Effector CD8-positive, alpha-beta T cell (primary cell): Measurements from ENCODE around the gene RRAS.

Source experiments
- DNase-seq: peaks from one replicate; lab custom pipeline; 2025; lab: John Stamatoyannopoulos, UW

RRAS gene

DNA sequence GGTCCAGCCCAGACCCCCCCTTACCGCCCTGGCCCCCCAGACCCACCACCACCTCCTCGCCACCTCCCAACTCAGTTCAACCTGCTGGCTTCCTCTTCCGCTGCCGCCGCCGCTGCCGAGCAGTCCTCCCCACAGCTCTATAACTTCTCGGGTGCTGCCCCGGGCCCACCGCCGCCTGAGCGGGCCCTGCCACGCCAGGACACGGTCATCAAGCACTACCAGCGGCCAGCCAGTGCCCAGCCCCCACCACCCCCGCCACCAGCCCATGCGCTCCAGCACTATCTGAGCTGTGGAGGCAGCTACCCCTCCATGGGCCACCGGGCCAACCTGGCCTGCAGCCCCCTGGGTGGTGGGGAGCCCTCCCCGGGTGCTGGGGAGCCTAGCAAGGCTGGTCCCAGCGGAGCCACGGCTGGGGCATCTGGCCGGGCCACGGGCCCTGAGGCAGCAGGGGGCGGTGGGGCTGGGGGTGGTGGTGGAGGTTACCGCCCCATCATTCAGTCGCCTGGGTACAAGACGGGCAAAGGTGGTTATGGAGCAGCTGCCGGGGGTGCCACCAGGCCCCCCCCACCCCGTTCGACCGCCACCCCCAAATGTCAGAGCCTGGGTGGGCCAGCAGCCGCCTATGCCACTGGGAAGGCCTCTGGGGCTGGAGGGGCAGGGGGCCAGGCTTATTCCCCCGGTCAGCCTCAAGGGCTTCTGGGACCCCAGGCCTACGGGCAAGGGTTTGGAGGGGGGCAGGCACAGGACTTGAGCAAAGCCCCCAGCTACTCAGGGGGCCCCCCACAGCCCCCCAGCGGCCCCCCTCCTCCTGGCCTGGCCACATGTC lies 44.7 kb downstream of the RRAS start:
- DNase-seq: no peak

DNA sequence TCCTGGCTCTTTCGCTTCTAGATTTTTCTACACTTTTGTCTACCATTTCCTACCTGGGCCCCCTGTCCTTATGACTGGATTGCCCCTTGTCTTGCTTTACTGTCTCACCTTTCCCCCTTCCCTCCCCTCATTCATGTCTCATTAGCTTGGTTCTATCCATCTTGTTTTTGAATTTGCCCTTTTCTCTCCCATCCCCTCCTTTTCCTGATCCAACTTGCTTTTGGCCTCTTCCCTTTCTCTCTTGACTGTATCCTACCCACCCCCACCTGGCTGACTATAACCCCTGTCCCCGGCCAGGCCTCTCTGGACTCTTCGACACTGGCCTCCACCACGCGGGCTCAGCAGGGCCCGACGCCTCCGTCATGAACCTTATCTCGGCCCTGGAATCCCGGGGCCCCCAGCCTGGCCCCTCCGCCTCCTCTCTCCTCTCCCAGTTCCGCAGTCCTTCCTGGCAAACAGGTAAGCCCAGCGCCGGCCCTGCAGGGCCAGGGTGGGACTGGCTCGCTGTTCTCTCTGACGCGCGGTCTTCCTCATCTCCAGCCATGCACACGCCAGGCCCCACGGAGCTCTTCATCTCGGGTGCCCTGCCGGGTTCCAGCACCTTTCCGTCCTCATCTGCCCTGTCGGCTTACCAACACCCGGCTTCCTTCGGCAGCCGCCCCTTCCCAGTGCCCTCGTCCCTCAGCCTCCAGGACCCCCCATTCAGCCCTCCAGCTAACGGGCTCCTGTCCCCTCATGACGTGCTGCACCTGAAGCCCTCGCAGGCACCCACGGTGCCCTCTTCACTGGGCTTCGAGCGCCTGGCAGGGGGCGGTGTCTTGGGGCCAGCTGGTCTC lies 45.6 kb downstream of the RRAS start:
- DNase-seq: no peak

DNA sequence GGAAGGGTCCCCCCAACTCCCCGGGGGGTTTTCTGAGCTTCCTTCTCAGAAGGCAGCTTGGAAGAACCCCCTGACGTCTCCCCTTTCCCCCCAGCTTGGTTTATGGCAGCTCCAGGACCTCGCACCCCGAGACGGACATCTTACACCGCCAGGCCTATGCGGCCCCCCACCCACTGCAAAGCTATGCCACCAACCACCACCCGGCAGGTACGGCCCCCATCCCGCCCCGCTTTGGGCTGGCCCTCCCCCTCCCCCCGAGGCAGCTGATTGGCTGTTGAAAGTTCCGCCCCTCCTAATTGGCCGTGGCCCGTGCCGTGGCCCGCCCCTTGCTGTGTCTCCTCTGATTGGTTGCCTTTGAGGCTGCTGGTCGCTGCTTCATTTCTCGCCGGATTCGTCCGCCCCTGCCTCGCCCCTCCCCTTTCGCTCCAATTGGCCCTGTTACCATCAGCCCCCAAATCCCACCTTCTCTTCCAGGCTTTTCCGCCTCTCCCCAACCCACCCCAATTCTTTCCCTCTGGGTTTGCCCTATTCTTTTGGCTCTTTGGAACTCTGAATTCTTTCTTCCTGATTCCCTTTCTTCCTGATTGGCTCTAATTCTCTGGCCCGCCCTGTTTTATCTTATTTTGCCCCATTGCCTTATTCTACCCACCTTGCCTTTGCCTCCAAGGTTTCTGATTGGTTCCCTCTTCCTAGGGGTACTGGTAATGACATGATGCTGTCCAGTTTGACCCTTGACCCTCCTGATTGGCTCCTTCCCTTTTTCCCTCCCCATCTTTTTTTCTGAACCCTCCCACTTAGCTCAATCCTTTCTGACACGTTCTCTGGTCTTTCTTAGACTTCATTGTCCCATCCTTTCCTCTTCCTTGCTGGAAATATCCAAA lies 46.5 kb downstream of the RRAS start:
- DNase-seq: peak; percentile 87

DNA sequence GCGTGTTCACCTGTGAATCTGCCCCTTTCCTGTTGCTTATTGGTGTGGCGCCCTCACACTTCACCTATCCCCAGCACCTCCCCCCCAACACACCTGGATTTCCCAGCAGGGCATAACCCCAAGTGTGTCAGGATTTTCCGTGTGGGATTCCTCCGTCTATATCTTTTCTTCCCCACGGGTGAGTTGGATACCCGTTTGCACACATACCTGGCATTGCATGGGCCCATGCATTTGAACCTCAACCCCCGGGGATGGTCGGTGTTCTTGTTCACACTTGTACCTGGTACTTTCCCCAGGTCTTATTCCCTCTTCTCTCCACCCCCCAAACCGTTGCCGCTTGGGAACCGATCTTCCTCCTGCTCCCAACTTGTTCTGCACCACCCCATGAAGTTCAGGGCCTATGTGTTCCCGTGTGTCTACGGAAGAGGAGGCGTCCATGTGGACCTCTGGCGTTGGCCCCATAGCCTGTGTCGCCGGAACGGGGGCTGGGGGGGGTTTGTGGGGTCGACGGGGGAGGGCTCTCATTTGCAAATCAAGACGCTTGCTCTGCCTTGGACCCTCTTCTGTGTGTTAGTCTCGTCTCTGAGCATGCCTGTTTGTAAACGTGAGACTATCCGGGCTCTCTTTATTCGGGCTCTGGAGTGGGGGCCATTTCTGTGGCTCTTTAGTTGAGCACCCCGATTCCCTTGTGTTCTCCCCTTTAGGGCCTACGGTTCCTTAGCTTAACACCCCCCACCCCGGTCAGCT lies 47.3 kb downstream of the RRAS start:
- DNase-seq: no peak

DNA sequence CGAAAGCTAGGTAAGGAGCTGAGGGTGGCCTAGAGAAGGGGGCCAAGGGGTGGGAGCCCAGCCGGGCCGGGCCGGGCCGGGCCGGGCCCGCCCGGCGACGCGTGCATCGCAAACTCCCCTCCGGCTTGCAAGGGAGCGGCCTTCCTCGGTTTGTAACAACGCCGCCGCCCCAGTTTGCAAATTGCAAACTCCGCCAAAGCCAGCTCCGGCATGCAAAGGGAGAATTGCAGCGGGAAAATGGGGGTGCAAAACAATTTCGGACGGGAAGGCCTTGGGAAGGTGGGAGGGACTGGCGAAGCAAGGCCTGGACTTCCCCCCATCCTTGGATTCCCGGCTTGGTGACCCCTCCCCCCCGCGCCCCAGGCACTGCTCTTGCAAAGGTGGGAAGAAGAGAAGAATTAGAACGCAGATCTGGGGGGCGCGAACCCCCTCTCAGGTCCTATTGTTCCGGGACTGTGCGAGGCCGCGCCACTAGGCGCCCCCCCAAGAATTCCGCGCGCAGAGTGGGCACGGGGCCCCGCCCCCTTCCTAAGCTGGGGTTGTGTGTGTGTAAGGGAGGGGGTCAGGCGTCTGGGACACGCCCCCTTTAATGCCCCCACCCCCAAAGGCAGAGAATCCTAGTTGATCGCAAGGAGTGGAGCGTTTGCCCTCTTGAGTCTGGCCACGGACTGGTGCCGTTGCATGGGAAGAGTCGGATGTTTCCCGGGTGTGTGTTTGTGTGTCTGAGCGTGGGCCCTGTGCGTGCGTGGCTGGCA lies 48.0 kb downstream of the RRAS start:
- peak; percentile 45 for DNase-seq

DNA sequence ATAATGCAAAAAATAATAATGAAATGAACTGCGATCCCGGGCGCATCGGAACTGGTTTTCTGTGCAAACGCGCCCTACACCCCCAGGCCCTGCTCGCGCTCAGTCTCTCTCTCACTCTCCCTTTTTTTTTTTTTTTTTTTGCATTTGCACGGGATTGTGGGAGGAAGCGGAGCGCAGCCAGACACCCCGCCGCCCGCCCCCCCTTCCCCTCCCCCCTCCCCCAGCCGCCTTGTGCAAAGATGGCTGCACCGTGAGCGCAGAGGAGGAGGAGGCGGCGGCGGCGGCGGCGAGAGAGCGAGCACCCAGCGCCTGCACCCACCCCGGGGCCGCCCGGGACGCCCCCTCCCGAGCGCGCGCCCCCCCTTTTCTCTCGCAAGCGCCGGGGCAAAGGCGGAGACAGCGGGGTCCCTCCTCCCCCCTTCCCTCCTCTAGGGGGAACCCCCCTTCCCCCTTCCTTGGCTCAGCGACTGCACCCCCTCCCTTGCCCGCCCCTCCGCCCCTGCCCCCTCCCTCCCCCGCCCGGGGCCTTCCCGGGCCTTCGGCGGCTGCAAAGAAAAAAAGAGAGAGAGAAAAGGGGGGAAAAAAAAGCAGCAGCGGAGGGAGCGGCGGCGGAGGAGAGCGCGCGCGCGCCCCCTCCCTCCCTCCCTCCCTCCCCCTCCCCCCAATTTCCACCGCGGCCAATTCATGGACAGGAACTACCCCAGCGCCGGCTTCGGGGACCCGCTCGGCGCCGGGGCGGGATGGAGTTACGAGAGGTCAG lies 48.8 kb downstream of the RRAS start, which contains the start of gene PRR12:
TSS of gene PRR12 (plus strand) at position 212 of the 760 bp plus-strand sequence. CDS start at position 685, 473 bp downstream.
- DNase-seq: peak; percentile 70

DNA sequence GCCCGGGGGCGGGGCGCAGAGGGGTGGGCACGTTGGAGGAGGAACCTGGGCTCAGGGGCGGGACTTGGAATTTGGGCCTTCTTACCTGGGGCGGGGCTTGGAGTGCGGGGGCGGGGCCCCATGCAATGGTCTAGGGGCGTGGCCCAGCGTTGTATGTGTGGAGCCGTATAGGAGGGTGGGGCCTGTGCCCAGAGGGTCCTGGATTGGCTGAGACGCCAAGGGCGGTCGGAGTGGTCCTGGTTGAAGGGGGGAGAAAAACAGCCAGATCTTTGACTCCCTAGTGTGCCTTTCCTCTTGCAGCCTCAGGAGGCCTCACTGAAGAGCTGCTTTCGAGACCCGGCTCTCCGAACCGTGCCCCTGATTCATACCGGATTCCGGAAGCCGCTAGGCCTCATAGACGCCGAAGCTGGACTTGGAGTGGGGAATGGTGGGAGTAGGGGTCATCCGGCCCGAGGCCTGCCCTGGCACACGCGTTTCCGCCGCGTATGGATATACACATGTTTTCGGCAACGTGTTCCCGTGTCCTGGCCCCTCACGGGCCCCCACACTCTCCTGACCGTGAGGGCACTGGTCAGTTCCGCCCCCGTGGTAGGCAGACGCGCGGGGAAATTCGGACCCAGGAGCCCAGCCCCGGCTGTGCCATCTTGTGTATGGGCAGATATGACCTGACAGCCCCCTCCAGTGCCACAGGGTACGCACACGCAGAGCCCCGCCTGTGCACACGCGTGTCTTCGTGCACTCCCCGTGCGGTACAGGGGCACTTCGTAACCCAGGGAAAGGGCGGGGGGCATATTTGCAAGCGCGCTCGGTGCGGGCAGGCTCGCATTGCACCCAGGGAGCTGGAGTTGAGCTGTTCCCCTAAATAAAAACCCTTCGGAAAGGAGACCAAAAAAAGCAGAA lies 49.6 kb downstream of the RRAS start:
- DNase-seq: peak; percentile 97

DNA sequence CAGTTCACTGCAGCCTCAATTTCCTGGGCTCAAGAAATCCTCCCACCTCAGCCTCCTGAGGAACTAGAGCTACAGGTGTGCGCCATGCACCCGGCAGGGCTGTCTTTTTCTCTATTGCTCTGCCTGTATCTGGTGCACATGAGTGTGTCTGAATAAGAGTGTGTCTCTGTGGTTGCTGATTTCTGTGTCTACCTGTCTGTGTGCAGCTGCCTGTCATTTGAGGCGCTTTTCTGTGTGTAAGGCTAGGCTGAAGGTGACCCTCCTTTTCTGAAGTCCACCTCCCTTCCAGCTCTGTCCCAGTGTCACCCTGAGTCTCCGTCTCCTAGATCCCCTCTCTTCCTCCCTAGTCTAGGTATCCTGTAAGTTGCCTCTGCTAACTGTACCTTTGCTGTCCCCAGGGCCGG lies 50.4 kb downstream of the RRAS start:
- DNase-seq: no peak

DNA sequence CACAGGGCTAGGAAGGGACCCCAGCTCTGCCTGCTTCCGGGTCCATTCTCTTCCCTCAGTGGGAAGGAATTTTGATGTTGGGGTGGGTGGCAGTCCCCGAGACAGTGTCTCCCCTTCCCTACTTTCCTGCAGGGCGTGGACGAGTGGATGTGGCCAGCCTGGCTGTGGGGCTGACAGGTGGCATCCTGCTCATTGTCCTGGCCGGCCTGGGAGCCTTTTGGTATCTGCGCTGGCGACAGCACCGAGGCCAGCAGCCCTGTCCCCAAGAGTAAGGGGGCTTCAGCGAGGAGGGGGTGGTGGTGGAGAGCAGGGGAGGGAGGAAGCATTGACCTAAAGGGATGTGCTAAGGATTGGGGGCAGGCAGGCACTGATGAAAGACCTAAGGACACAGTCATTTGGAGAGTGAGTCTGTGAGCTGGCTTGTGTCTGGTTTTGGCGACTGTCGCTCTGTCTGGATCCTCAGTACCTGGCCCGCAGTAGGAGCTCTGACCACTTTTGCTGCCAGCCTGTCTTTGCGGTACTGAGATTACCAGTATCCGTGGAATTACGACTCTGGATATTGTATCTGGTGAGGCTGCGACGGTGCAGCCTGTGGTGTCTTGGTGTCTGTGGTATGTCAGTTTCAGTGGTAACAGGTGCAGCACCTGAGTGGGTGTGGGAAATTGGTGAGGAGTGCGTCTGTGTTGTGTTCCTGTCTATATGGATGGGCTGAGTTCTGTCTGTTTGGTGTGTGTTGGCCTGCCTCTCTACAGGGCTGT lies 51.4 kb downstream of the RRAS start:
- no peak for DNase-seq

DNA sequence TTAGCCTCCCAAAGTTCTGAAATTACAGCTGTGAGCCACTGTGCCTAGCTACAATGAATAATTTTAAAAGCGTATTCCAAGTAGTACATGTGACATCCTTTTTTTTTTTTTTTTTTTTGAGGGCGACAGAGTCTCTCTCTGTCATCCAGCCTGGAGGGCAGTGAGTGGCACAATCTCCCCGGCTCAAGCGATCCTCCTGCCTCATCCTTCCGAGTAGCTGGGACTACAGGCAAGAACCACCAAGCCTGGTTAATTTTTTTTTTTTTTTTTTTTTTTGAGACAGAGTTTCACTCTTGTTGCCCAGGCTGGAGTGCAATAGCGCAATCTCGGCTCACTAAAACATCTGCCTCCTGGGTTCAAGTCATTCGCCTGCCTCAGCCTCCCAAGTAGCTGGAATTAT lies 52.7 kb downstream of the RRAS start:
- DNase-seq: no peak
